ENCODE data around the gene CHAC1.

DNA sequence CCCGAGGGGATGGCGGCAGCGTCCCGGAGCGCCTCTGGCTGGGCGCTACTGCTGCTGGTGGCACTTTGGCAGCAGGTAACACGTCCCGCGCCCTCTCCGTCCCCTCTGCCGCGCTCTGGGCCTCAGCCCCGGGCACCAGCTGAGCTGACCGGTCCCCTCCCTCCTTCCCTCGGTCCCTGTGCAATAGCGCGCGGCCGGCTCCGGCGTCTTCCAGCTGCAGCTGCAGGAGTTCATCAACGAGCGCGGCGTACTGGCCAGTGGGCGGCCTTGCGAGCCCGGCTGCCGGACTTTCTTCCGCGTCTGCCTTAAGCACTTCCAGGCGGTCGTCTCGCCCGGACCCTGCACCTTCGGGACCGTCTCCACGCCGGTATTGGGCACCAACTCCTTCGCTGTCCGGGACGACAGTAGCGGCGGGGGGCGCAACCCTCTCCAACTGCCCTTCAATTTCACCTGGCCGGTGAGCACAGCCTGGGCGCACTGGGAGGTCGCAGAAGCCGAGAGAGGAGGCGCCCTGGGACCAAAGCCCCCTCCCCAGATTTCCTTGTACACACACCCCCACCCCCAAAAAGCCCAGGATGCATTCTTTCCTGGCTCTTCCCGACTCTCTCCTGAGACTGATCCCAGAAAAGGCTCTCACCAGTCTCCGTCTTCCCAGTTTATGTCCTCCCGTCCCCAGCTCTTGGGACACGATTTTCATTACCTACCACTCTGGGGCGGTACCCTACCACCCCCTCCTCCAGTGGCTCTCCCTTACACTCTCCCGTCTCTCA lies 23.4 kb upstream of the CHAC1 start:
- no peak for TF ChIP-seq POLR2A (IDR thresholded peaks at IDR 0.05)
- TF ChIP-seq, protein P1, sequence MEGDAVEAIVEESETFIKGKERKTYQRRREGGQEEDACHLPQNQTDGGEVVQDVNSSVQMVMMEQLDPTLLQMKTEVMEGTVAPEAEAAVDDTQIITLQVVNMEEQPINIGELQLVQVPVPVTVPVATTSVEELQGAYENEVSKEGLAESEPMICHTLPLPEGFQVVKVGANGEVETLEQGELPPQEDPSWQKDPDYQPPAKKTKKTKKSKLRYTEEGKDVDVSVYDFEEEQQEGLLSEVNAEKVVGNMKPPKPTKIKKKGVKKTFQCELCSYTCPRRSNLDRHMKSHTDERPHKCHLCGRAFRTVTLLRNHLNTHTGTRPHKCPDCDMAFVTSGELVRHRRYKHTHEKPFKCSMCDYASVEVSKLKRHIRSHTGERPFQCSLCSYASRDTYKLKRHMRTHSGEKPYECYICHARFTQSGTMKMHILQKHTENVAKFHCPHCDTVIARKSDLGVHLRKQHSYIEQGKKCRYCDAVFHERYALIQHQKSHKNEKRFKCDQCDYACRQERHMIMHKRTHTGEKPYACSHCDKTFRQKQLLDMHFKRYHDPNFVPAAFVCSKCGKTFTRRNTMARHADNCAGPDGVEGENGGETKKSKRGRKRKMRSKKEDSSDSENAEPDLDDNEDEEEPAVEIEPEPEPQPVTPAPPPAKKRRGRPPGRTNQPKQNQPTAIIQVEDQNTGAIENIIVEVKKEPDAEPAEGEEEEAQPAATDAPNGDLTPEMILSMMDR (IDR thresholded peaks at IDR 0.05), result no peak
